GM19043 (cell line): ENCODE results near the gene PMIS2.

ENCODE experiments used
- ATAC-seq: cut with Tn5 transposase; IDR thresholded peaks from one replicate; pipeline ENCODE4 v1.9.1; 2021; ENCODE audit warnings: low read depth; ENCODE audit not compliant: unreplicated experiment

The PMIS2 gene

GRCh38 chr19:35556025-35556590 lies 29.9 kb upstream of the PMIS2 start:
- ATAC-seq = no peak

- no peak for ATAC-seq
Observed at GRCh38 chr19:35556846-35557538, 29.0 kb upstream of the PMIS2 start.

- no peak for ATAC-seq
Observed at GRCh38 chr19:35557539-35558399, 28.2 kb upstream of the PMIS2 start.

- ATAC-seq = no peak
Observed at GRCh38 chr19:35558400-35559280, 27.3 kb upstream of the PMIS2 start.

GRCh38 chr19:35559281-35559659 lies 26.7 kb upstream of the PMIS2 start:
- ATAC-seq = no peak

- ATAC-seq = no peak
Observed at GRCh38 chr19:35559781-35560180, 26.2 kb upstream of the PMIS2 start.

GRCh38 chr19:35560271-35560670 lies 25.7 kb upstream of the PMIS2 start:
- no peak for ATAC-seq

- no peak for ATAC-seq
Observed at GRCh38 chr19:35560677-35561076, 25.3 kb upstream of the PMIS2 start.

- no peak for ATAC-seq
Observed at GRCh38 chr19:35561436-35561835, 24.5 kb upstream of the PMIS2 start.

GRCh38 chr19:35562336-35562735 lies 23.6 kb upstream of the PMIS2 start:
- no peak for ATAC-seq

- ATAC-seq = no peak
Observed at GRCh38 chr19:35562776-35563175, 23.2 kb upstream of the PMIS2 start.

- ATAC-seq = no peak
Observed at GRCh38 chr19:35563207-35563829, 22.7 kb upstream of the PMIS2 start, which contains the start of gene ATP4A. ATP4A (minus strand) TSS chr19:35563658; CDS start chr19:35563629, 29 bp downstream.

GRCh38 chr19:35565016-35565856 lies 20.7 kb upstream of the PMIS2 start:
- no peak for ATAC-seq

- no peak for ATAC-seq
Observed at GRCh38 chr19:35566738-35567137, 19.2 kb upstream of the PMIS2 start.

GRCh38 chr19:35569281-35569781 lies 16.6 kb upstream of the PMIS2 start:
- no peak for ATAC-seq

- ATAC-seq = no peak
Observed at GRCh38 chr19:35571406-35571965, 14.5 kb upstream of the PMIS2 start.

GRCh38 chr19:35577918-35578317 lies 8.1 kb upstream of the PMIS2 start:
- no peak for ATAC-seq

- no peak for ATAC-seq
Observed at GRCh38 chr19:35578707-35579106, 7.3 kb upstream of the PMIS2 start.

- no peak for ATAC-seq
Observed at GRCh38 chr19:35582760-35583159, 3.2 kb upstream of the PMIS2 start.
